DMS79 treated with DMSO at 0.1 percent for 48 hours (cell line): Measurements from ENCODE around the gene KRTAP4-9.
"Not testable (repeated sequence)": the region's sequence is repeated elsewhere in the genome, so short reads cannot be mapped to it uniquely, and the experiment has no call there.

Experiments
- DNase-seq: peaks from one replicate; lab custom pipeline; 2025; lab: John Stamatoyannopoulos, UW

Gene KRTAP4-9

DNA sequence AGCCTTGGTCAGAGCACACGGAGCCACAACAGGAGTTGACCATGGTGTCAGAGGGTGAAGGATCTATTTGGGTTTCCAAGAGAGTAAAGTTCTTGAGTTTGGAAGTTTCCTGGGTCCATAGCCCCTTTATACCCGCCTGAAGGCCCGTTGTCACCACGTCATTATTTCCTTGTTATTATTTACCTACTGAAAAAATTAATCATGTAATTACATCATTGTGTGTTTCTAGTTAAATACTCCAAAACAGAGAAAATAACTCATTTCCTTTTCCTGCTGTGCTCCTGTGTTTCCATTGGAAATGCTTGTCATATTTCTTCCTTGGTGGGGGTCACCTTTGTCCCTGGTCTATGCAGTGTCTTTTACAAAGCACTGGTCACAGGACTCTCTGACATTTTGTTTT is 7.1 kb upstream of the KRTAP4-9 start, which contains the start of gene KRTAP4-8:
TSS of gene KRTAP4-8 (minus strand) at position 101 of the 400 bp plus-strand sequence. CDS start at position 43, 58 bp downstream.
- no peak for DNase-seq

DNA sequence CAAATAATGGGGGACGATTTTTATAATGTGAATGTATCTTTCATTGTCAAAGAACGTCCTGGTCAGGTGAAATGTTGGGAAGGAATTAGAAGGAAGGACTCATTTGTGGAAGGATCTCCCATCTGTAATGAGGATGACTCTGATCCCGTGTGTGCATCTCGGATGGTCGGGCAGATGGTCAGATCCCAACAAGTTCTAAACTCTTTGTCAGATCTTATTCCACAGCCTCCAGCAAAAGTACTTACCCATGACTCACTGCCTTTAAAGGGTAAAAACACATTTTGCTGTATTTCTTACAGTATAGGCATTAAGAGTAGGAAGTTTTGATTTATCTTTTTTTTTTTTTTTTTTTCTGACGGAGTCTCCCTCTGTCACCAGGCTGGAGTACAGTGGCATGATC is 6.7 kb upstream of the KRTAP4-9 start:
- no peak for DNase-seq

DNA sequence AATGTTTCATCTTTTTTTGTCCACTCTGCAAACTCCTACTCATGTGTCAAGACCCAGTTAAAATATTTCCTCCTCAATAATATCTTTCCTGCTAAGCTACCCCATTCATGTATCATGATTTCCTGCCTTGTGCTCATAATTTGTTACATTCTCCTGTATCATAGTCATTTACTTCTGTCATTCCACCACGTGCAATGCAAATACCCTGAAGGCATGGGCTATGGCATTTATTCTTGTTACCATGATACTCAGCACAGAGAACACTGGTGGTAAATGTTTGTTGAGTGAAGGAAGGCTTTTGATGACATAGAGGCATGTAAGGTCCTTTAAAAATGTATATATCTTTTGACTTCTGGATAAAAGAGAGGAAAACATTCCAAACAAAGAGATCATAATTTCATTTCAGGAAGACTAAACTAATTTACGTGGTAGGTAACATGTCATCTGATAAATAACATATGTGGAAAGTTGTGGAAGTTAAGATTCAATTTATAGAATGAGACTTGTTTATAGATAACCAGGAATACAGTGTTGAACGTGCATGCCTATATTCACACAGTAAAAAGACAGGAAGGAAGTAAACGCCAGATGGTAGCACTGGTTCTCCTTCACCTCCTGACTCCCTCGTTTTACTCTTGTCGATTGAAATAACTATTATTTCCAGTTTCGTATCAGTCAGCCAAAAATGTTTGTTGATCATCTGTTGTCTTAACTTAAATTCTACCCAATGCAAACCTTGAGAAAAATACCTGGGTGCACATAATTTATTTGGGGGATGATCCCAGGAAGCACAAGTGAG is 5.3 kb upstream of the KRTAP4-9 start:
- not testable (repeated sequence) for DNase-seq

DNA sequence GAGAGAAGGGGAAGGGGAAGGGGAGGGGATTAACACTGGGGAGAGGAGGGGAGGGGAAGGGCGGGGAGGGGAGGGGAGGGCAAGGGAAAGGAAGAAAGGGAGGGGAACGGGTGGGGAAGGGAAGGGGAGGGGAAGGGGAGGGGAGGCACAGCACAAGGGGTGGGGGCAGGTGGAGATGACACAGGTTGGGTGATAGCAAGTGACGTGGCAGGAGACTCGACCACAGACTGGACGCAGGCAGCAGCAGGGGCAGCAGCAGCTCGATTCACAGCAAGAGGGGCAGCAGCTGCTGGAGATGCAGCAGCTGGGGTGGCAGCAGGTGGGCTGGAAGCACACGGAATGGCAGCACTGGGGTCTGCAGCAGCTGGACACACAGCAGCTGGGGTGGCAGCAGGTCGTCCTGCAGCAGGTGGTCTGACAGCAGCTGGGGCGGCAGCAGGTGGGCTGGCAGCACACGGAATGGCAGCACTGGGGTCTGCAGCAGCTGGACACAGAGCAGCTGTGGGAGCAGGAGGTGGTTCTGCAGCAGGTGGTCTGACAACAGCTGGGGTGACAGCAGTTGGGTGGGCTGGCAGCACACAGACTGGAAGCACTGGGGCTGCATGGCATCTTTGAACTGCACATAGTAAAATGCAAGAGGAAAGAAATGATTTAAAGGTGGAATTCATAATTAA is 3.5 kb upstream of the KRTAP4-9 start, which contains the start of gene KRTAP4-16:
TSS of gene KRTAP4-16 (minus strand) at position 624 of the 674 bp plus-strand sequence. CDS start at position 624, 0 bp downstream.
- no peak for DNase-seq

DNA sequence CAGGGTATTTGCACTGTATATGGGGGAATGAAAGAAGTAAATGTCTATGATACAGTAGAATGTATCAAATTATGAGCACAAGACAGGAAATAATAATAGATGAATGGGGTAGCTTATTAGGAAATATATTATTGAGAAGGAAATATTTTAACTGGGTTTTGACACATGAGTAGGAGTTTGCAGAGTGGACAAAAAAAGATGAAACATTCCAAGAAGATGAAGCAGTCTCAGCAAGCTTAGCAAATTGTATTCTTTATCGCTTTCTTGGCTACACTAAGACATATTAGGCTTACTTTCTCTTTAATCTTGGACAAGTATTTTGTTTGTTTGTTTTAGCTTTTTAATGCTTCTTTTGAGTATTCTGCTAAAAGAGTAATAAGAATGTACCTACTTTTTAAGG is 1.3 kb upstream of the KRTAP4-9 start:
- DNase-seq = no peak

DNA sequence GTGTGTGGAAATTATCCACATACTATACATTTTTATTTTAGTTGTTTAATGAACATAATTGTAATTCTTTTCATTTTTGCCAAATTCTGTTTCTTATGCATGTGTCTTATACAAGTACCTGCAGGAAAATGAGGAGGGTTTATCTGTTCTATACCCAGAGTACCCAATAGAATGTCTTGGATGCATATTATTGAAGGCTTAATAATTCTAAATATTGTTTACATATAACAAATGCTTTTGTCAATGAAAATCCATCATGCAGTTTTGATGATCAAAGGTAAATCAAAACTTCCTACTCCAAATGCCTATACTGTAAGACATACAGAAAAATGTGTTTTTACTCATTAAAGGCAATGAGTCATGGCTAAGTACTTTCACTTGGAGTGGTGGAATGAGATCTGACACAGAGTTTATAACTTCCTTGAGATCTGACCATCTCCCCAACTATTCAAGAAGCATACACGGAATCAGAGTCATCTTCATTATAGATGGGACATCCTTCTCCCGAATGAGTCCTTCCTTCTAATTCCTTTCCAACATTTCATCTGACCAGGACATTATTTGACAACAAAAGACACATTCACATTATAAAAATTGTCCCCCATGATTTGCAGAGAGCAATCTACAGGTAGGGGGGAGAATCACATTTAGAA is 677 bp upstream of the KRTAP4-9 start:
- not testable (repeated sequence) for DNase-seq

DNA sequence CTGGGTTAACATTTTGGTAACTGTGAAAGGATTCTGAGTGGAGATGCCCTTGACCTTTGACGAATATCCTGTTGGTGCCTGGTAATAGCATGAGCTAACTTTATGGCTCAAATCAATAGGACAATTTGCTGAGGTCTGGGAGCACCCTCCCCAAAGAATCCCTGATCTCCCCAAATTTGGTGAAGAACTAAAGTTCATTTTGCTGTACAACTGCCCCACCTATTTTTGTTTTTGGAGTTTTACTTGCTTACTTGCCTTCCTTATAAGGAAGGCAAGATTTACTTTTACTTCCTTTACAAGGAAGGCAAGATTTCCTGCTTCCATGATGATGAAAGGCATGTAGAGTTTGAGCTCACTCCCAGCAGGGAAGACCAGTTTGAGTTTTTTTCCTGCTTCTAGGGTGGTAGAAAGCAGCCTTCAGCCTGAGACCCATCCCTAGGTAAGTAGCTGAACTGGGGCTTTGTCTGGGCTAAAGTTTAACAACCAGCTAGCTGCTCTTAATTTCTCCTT is 2.8 kb downstream of the KRTAP4-9 start:
- DNase-seq = no peak

DNA sequence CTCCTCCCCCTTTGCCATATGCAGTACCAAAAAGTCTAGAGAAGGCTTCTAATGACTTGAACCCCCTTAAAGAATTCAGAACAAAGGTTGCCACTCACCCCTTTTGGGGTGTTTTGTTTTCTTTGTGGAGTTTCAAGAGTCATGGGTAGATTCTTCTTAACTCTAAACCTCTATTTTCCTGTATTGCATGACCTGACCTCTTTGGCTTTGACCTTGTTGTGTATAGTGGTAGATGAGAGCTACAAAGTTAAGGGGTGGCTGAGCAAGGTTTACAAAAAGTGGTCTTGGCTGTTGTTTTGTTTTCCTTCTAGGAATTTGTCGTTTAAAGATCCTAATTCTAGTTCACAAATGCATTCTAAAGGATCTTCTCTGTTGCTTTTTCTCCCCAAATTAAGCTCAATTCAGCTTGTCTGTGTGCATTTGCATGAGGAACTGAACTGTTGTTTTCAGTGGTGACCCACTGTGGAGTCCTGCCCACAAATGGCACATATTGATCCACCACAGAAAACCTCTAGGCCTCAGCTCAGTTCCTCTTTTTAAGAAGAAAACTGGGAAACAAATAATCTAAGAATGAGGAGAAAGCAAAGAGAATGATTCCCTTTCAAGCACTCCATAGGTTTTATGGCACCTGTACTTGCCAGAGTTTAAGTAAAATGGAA is 3.7 kb downstream of the KRTAP4-9 start:
- DNase-seq = not testable (repeated sequence)

DNA sequence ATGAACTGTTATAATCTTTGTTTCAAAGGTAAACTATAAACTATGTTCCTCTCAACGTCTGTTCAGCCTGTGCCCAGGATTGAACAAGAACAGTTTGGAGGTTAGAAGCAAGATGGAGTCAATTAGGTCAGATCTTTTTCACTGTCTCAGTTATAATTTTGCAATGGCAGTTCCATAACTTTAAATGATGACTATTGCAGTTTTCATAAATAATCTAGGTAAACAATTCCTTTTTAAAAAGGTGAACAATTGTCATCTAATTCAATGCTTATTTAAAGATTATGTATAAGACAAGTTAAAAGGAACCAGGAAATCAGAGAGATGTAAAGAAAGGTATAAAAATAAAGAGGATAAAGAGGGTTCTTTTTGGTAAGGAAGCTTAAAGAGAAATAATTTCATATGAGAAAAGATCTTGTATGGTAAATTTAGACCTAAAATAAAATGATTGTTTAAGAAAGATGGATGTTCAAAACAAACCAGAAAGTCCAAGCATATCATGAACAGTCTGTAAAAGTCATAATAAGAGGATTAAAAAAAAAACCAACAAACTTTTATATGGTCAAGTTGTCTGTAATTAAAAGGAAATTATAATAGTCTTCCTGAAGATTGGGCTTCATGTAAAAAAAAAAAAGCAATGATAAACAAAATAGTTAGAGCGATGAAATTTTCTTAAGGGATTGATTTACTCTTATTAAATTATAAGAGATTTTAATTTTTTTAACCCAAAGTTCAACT is 6.1 kb downstream of the KRTAP4-9 start:
- DNase-seq = no peak

DNA sequence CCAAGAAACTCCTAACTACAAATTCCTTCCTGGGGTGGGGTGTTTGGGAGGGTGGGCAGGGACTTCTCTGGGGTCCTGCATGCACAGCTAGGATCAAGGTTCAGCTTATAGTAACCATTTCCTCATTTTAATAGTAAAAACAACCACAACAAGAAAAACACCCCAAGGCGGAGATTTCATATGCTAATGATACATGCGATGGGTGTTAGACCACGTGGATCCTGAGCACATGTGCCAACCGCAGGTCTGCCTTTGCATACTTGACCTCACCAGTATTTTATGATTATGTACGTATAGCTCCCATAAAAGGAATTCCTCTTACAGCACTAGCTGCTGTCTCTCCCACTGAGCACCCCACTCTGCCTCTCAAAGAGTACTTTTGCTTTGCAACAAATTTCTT is 11.1 kb downstream of the KRTAP4-9 start:
- DNase-seq = no peak

DNA sequence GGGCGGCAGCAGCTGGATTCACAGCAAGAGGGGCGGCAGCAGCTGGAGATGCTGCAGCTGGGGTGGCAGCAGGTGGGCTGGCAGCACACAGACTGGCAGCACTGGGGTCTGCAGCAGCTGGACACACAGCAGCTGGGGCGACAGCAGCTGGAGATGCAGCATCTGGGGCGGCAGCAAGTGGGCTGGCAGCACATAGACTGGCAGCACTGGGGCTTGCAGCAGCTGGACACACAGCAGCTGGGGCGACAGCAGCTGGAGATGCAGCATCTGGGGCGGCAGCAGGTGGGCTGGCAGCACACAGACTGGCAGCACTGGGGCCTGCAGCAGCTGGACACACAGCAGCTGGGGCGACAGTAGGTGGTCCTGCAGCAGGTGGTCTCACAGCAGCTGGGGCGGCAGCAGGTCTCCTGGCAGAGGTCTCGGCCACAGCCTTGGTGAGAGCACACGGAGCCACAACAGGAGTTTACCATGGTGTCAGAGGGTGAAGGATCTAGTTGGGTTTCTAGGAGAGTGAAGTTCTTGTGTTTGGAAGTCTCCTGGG is 12.7 kb downstream of the KRTAP4-9 start, which contains the start of gene KRTAP4-11:
TSS of gene KRTAP4-11 (minus strand) at position 528 of the 541 bp plus-strand sequence. CDS start at position 470, 58 bp downstream.
- not testable (repeated sequence) for DNase-seq

DNA sequence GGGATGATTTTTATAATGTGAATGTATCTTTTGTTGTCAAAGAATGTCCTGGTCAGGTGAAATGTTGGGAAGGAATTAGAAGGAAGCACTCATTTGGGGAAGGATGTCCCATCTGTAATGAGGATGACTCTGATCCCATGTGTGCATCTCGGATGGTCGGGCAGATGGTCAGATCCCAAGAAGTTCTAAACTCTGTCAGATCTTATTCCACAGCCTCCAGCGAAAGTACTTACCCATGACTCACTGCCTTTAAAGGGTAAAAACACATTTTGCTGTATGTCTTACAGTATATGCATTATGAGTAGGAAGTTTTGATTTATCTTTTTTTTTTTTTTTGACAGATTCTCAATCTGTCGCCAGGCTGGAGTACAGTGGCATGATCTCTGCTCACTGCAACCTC is 13.5 kb downstream of the KRTAP4-9 start:
- no peak for DNase-seq

DNA sequence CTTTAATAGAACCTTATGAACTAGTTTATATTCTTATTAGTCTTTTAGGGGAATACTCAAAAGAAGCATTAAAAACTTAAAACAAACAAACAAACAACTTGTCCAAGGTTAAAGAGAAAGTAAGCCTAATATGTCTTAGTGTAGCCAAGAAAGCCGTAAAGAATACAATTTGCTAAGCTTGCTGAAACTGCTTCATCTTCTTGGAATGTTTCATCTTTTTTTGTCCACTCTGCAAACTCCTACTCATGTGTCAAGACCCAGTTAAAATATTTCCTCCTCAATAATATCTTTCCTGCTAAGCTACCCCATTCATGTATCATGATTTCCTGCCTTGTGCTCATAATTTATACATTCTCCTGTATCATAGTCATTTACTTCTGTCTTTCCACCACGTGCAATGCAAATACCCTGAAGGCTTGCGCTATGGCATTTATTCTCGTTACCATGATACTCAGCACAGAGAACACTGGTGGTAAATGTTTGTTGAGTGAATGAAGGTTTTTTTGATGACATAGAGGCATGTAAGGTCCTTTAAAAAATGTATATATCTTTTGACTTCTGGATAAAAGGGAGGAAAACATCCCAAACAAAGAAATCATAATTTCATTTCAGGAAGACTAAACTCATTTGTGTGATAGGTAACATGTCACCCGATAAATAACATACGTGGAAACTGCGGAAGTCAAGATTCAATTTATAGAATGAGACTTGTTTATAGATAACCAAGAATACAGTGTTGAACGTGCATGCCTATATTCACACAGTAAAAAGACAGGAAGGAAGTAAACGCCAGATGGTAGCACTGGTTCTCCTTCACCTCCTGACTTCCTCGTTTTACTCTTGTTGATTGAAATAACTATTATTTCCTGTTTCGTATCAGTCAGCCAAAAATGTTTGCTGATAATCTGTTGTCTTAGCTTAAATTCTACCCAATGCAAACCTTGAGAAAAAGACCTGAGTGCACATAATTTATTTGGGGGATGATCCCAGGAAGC is 14.8 kb downstream of the KRTAP4-9 start:
- not testable (repeated sequence) for DNase-seq

DNA sequence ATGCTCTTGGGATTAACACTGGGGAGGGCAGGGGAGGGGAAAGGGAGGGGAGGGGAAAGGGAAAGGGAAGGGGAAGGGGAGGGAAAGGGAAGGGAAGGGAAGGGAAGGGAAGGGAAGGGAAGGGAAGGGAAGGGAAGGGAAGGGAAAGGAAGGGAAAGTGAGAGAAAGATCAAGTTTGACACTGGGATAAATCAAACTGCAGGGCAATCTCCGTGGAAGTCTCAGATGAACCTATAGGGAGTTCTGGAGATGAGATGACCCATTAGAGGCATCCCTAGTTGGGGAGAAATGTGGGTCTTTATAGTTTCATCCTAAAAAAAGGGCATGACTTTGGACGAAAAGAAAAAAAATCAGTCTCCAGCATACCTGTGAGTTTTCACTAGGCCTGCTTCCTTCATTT is 16.6 kb downstream of the KRTAP4-9 start:
- no peak for DNase-seq

DNA sequence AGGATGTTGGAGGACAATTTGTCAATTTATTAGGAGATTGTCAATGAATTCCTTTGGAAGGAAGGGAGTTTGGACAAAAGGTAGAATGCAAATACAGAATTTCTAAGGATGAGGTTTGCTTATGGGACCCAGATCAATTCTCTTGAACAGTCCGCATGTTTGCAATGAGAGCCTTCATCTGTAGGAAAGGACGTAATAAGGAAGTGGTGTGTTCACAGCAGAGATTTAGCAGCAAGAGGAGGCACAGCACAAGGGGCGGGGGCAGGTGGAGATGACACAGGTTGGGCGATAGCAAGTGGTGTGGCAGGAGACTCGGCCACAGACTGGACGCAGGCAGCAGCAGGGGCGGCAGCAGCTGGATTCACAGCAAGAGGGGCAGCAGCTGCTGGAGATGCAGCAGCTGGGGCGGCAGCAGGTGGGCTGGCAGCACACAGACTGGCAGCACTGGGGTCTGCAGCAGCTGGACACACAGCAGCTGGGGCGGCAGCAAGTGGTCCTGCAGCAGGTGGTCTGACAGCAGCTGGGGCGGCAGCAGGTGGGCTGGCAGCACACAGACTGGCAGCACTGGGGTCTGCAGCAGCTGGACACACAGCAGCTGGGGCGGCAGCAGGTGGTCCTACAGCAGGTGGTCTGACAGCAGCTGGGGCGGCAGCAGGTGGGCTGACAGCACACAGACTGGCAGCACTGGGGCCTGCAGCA is 18.3 kb downstream of the KRTAP4-9 start:
- not testable (repeated sequence) for DNase-seq

DNA sequence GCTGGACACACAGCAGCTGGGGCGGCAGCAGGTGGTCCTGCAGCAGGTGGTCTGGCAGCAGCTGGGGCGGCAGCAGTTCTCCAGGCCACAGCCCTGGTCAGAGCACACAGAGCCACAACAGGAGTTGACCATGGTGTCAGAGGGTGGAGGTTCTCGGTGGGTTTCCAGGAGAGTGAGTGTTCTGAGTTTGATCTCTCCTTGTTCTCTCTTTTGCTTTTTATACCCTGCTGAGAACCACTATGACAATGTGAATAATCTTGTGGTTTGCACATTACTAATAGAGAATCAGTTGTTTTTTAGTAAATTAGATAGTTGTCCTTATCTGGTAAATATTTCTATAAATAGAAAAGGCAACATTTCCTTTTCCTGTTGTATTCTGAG is 18.8 kb downstream of the KRTAP4-9 start, which contains the start of gene KRTAP4-12:
TSS of gene KRTAP4-12 (minus strand) at position 192 of the 381 bp plus-strand sequence. CDS start at position 132, 60 bp downstream.
- DNase-seq = not testable (repeated sequence)

DNA sequence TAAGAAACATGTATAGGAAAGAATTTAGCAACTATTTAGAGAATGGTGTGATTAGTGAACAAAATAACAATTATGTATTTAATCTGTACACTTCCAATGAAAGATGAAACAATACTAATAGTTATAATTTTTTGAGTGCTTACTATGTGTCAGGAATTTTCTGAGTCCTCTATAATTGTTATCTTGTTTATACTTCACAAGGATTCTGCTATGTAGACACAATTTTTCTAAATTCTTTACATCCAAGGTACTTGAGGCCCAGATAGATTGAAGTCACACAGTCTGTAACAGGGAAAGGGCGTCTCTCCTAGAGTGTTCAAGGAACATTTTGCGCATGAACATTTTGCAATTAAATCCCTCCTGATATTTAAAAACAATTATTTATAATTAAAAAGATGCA is 19.9 kb downstream of the KRTAP4-9 start:
- DNase-seq = no peak

DNA sequence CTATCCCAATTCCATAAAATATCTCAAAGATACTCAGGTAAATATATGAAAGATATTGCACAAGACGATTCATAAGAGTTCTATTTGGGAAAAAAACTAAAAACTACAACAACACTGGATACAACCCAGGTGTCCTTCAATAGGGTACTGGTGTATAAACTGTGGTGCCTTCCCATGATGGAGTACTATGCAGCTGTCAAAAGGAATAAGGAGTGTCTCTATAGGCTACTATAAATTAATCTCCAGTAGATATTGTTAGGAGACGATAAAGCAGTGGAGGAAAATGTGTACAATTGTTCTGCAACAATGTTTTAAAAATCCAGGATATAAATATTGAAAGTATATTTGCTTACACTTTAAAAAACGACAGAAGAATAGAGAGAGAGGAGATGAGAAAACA is 21.2 kb downstream of the KRTAP4-9 start:
- no peak for DNase-seq

DNA sequence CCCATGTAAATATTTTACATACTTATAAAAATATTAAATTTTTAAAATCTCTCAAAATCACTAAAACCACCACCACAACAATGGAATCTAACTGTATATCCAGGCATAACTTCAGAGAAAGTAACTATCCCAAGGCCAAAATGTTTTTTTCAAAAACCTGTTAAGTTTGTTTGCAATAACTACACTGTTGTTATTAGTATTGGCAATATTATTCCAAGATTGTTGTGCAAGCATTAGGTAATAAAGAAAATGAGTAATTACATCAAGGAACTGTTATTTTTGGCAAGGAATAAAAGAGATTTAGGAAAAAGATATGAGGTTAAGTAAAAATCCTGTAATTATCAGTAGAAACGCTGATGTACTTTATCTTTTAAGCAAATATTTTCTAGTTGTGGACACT is 22.2 kb downstream of the KRTAP4-9 start:
- DNase-seq = no peak
